ENCODE data around the gene FAM110A.
"Not testable (repeated sequence)": the region's sequence is repeated elsewhere in the genome, so short reads cannot be mapped to it uniquely, and the experiment has no call there.

- not testable (repeated sequence) for TF ChIP-seq ZNF253 (CRISPR knock-in tag; conservative IDR thresholded peaks at IDR 0.05); RAD51 (IDR thresholded peaks at IDR 0.05; ENCODE audit: borderline replicate concordance, low read depth); CTCF (IDR thresholded peaks at IDR 0.05 in 2 of 3, conservative IDR thresholded peaks at IDR 0.05 in 1 of 3; ENCODE audit: insufficient read depth in 2 of 3, low read depth in 1 of 3, low read length in 3 of 3); ETV6 (IDR thresholded peaks at IDR 0.05; ENCODE audit: borderline replicate concordance in 1 of 2, low read depth in 2 of 2, low read length in 1 of 2); ETV6 (CRISPR knock-in tag; IDR thresholded peaks at IDR 0.05; ENCODE audit: borderline replicate concordance); RCOR1 (IDR thresholded peaks at IDR 0.05; ENCODE audit: borderline replicate concordance in 1 of 2, low read depth in 2 of 2, low read length in 2 of 2)
Observed at GRCh38 chr20:848731-849130, 15.2 kb downstream of the FAM110A start.
